Measurements from ENCODE around the gene CRNN. TPM values are rescaled to one million over a fixed set of nuclear protein-coding genes. Genes with fewer than 3 reads are reported as not detected.

The CRNN gene
- polyA plus RNA-seq, 1 donor from 2014 or later, result not detected

- Histone ChIP-seq H3K9me2 (ENCODE audit: insufficient read depth, low read length) (no peaks in the 10 kb centered on the region), H3K79me2 (replicated peaks; ENCODE audit: insufficient read depth, low read length) (no peaks in the 10 kb centered on the region), H3K9ac (ENCODE audit: low read length) (no peak overlapping the region), H3K4me3 (ENCODE audit: low read length) (no peak overlapping the region), H3K27me3 (ENCODE audit: insufficient read depth, low read depth, low read length) (no peaks in the 10 kb centered on the region), H3K4me2 (ENCODE audit: low read length) (no peak overlapping the region), H3K9me3 (ENCODE audit: low read length) (no peaks in the 10 kb centered on the region), H4K20me1 (ENCODE audit: insufficient read depth) (no peaks in the 10 kb centered on the region), H3K27ac (ENCODE audit: low read length) (no peak overlapping the region), H2AFZ (ENCODE audit: low read depth, low read length) (no peak overlapping the region), H3K36me3 (ENCODE audit: insufficient read depth, low read length) (no peaks in the 10 kb centered on the region), H3F3A (ENCODE audit: insufficient read depth, low read length, poor library complexity, severe bottlenecking) (no peaks in the 10 kb centered on the region)
- no peak for TF ChIP-seq RAD21 (conservative IDR thresholded peaks at IDR 0.05)
Measured at GRCh38 chr1:152448496-152448895, 34.4 kb upstream of the CRNN start.

DNA sequence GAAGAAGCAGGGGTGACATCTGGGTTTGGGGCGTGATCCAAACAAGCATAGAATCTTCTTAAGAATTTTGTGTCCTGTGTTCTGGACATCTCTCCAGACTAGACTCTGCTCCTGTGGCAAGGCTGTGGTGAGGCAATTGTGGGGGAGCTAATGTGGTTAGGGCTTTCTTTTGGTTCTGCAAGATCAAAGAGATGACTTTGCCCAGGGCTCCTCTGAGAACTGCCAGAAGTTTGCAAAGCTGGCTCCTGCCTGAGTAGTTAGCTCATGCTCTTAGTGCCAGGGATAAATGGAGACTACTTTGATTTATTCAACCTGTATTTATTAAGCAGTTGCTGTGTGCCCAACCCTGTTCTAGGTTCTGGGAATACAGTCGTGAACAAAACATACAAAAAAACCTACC, 34.0 kb upstream of the CRNN start:
- H4K20me1 ChIP-seq (ENCODE audit: insufficient read depth), result no peaks in the 10 kb centered on the region
- no peaks in the 10 kb centered on the region for H3K27me3 ChIP-seq (ENCODE audit: insufficient read depth, low read depth, low read length)
- no peak overlapping the region for H3K4me2 ChIP-seq (ENCODE audit: low read length)
- no peak overlapping the region for H3K27ac ChIP-seq (ENCODE audit: low read length)
- H3K36me3 ChIP-seq (ENCODE audit: insufficient read depth, low read length), result no peaks in the 10 kb centered on the region
- H3K4me3 ChIP-seq (ENCODE audit: low read length), result no peak overlapping the region
- no peaks in the 10 kb centered on the region for H3K79me2 ChIP-seq (replicated peaks; ENCODE audit: insufficient read depth, low read length)
- no peaks in the 10 kb centered on the region for H3K9me2 ChIP-seq (ENCODE audit: insufficient read depth, low read length)
- H3K9me3 ChIP-seq (ENCODE audit: low read length), result peaks cover 3% of the 10 kb centered on the region
- H3F3A ChIP-seq (ENCODE audit: insufficient read depth, low read length, poor library complexity, severe bottlenecking), result no peaks in the 10 kb centered on the region
- TF ChIP-seq, protein P1, sequence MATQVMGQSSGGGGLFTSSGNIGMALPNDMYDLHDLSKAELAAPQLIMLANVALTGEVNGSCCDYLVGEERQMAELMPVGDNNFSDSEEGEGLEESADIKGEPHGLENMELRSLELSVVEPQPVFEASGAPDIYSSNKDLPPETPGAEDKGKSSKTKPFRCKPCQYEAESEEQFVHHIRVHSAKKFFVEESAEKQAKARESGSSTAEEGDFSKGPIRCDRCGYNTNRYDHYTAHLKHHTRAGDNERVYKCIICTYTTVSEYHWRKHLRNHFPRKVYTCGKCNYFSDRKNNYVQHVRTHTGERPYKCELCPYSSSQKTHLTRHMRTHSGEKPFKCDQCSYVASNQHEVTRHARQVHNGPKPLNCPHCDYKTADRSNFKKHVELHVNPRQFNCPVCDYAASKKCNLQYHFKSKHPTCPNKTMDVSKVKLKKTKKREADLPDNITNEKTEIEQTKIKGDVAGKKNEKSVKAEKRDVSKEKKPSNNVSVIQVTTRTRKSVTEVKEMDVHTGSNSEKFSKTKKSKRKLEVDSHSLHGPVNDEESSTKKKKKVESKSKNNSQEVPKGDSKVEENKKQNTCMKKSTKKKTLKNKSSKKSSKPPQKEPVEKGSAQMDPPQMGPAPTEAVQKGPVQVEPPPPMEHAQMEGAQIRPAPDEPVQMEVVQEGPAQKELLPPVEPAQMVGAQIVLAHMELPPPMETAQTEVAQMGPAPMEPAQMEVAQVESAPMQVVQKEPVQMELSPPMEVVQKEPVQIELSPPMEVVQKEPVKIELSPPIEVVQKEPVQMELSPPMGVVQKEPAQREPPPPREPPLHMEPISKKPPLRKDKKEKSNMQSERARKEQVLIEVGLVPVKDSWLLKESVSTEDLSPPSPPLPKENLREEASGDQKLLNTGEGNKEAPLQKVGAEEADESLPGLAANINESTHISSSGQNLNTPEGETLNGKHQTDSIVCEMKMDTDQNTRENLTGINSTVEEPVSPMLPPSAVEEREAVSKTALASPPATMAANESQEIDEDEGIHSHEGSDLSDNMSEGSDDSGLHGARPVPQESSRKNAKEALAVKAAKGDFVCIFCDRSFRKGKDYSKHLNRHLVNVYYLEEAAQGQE (IDR thresholded peaks at IDR 0.05; ENCODE audit: borderline replicate concordance), result no peak
- TF ChIP-seq MXI1 (conservative IDR thresholded peaks at IDR 0.05; ENCODE audit: poor library complexity, severe bottlenecking), result no peak
- no peak for TF ChIP-seq POLR2AphosphoS5 (IDR thresholded peaks at IDR 0.05)
- TF ChIP-seq EP300 (conservative IDR thresholded peaks at IDR 0.05; ENCODE audit: poor library complexity, severe bottlenecking), result no peak
- TF ChIP-seq RAD21 (conservative IDR thresholded peaks at IDR 0.05), result no peak
- no peak for TF ChIP-seq SMC3 (conservative IDR thresholded peaks at IDR 0.05; ENCODE audit: poor library complexity)
- TF ChIP-seq TAF1 (IDR thresholded peaks at IDR 0.05; ENCODE audit: low read depth), result no peak
- TF ChIP-seq CTCF (IDR thresholded peaks at IDR 0.05; ENCODE audit: poor library complexity, severe bottlenecking), result no peak
- no peak for TF ChIP-seq EZH2 (IDR thresholded peaks at IDR 0.05; ENCODE audit: borderline replicate concordance, insufficient read depth, low read length, poor library complexity, severe bottlenecking)
- H2AFZ ChIP-seq (ENCODE audit: low read depth, low read length), result no peak overlapping the region
- no peak overlapping the region for H3K9ac ChIP-seq (ENCODE audit: low read length)

DNA sequence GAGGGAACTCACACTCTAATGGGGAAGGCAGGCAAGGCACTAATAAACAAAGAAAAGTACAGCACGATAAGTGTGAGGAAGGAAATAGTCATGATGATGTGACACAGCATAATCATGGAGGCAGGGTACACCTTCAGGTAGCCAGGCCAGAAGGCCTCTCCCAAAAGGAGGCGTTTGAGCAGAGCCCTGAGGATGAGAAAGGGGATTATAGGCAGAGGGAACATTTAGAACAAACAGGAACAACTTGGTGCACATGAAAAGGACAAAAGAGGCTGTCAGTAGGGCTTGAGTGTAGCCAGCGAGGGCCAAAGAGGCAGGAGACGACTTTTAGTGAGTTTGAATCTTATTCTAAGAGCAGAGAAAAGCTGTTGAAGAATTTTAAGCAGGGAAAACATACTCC, 33.4 kb upstream of the CRNN start:
- Histone ChIP-seq H3K4me2 (ENCODE audit: low read length) (no peak overlapping the region), H4K20me1 (ENCODE audit: insufficient read depth) (no peaks in the 10 kb centered on the region), H2AFZ (ENCODE audit: low read depth, low read length) (no peak overlapping the region), H3K9me2 (ENCODE audit: insufficient read depth, low read length) (no peaks in the 10 kb centered on the region), H3K36me3 (ENCODE audit: insufficient read depth, low read length) (no peaks in the 10 kb centered on the region), H3F3A (ENCODE audit: insufficient read depth, low read length, poor library complexity, severe bottlenecking) (no peaks in the 10 kb centered on the region), H3K27me3 (ENCODE audit: insufficient read depth, low read depth, low read length) (no peaks in the 10 kb centered on the region), H3K4me3 (ENCODE audit: low read length) (no peak overlapping the region), H3K27ac (ENCODE audit: low read length) (no peak overlapping the region), H3K79me2 (replicated peaks; ENCODE audit: insufficient read depth, low read length) (no peaks in the 10 kb centered on the region), H3K9me3 (ENCODE audit: low read length) (peaks cover 3% of the 10 kb centered on the region), H3K9ac (ENCODE audit: low read length) (no peak overlapping the region)
- no peak for TF ChIP-seq EP300 (conservative IDR thresholded peaks at IDR 0.05; ENCODE audit: poor library complexity, severe bottlenecking)
- no peak for TF ChIP-seq MXI1 (conservative IDR thresholded peaks at IDR 0.05; ENCODE audit: poor library complexity, severe bottlenecking)
- TF ChIP-seq, protein P1 (IDR thresholded peaks at IDR 0.05; ENCODE audit: borderline replicate concordance), result no peak
- no peak for TF ChIP-seq RAD21 (conservative IDR thresholded peaks at IDR 0.05)
- no peak for TF ChIP-seq EZH2 (IDR thresholded peaks at IDR 0.05; ENCODE audit: borderline replicate concordance, insufficient read depth, low read length, poor library complexity, severe bottlenecking)
- no peak for TF ChIP-seq CTCF (IDR thresholded peaks at IDR 0.05; ENCODE audit: poor library complexity, severe bottlenecking)
- no peak for TF ChIP-seq POLR2AphosphoS5 (IDR thresholded peaks at IDR 0.05)

Measured in neural cell (in vitro differentiated cells).